A549 (cell line): ENCODE data around the gene SEC14L5.

Source experiments
- CTCF ChIP-seq: fragments of >200 bp; sonication (Bioruptor Twin); formaldehyde crosslinking; IDR thresholded peaks from 3 replicates; pipeline ENCODE4 v1.5.1; 2016
- FOSL2 ChIP-seq, 2 experiments: fragments of 450-650 bp in 1 of 2; fragments of >200 bp in 1 of 2; sonication (Bioruptor Twin) in 1 of 2; formaldehyde crosslinking; IDR thresholded peaks; 2 replicates each; pipeline versions ENCODE4 v1.5.0 to v1.6.1; 2016 to 2020; ENCODE audit warnings: mild to moderate bottlenecking in 1 of 2, moderate library complexity in 1 of 2
- HOXB13 ChIP-seq: fragments of 250-450 bp; sonication (Bioruptor Pico); IDR thresholded peaks from 2 replicates; pipeline ENCODE4 v1.5.0; 2020; ENCODE audit warnings: low read depth, mild to moderate bottlenecking, moderate library complexity
- JUNB ChIP-seq: fragments of >200 bp; sonication (Bioruptor Twin); formaldehyde crosslinking; IDR thresholded peaks from 2 replicates; pipeline ENCODE4 v1.6.1; 2016
- KDM5A ChIP-seq: fragments of 200-600 bp; sonication (generic); IDR thresholded peaks from 2 replicates; pipeline ENCODE4 v1.6.1; 2016; ENCODE audit warnings: antibody characterized with exemption, mild to moderate bottlenecking
- POLR2A ChIP-seq: IDR thresholded peaks from 2 replicates; pipeline ENCODE4 v1.6.1; 2012; ENCODE audit warnings: mild to moderate bottlenecking, low read length
- REST ChIP-seq: fragments of 200-600 bp; sonication (generic); IDR thresholded peaks from 2 replicates; pipeline ENCODE4 v1.6.1; 2016; ENCODE audit warnings: antibody characterized with exemption, mild to moderate bottlenecking, moderate library complexity
- RFX5 ChIP-seq: fragments of 450-650 bp; IDR thresholded peaks from 2 replicates; pipeline ENCODE4 v1.7.1; 2014; ENCODE audit warnings: antibody characterized with exemption, mild to moderate bottlenecking, moderate library complexity
- ZFP36 ChIP-seq: fragments of 450-650 bp; IDR thresholded peaks from 2 replicates; pipeline ENCODE4 v1.6.1; 2014; ENCODE audit warnings: borderline replicate concordance; ENCODE audit not compliant: partially characterized antibody

GRCh38 chr16:4987250-4987579, 29.1 kb downstream of the SEC14L5 start:
- TF ChIP-seq POLR2A (no peak), REST (no peak), CTCF (no peak), ZFP36 (no peak), HOXB13 (CRISPR knock-in tag) (no peak), JUNB (no peak), RFX5 (no peak), KDM5A (no peak), FOSL2 (IDR thresholded peaks at IDR 0.05) (no peak), FOSL2 (CRISPR knock-in tag; IDR thresholded peaks at IDR 0.05) (no peak)
